Type B pancreatic cell (in vitro differentiated cells): ENCODE measurements around the gene SPDYC. TPM values are rescaled to one million over a fixed set of nuclear protein-coding genes. Genes with fewer than 3 reads are reported as not detected.

ENCODE experiments used
- DNase-seq: peaks from one replicate; pipeline ENCODE4 v3.0.0; 2021; ENCODE audit warnings: mixed read lengths; ENCODE audit not compliant: unreplicated experiment; ENCODE audit errors: extremely low spot score
- H3K27ac Mint-ChIP-seq: 2 replicates; pipeline ENCODE4 v1.8.0; 2021; ENCODE audit warnings: mild to moderate bottlenecking, mixed read lengths
- H3K27me3 Mint-ChIP-seq: 2 replicates; pipeline ENCODE4 v1.8.0; 2021; ENCODE audit warnings: mixed read lengths
- H3K36me3 Mint-ChIP-seq: 2 replicates; pipeline ENCODE4 v1.8.0; 2021; ENCODE audit warnings: mixed read lengths
- H3K4me1 Mint-ChIP-seq: one replicate; pipeline ENCODE4 v1.8.0; 2021; ENCODE audit warnings: mixed read lengths; ENCODE audit not compliant: unreplicated experiment
- H3K4me3 Mint-ChIP-seq: 2 replicates; pipeline ENCODE4 v1.8.0; 2021; ENCODE audit warnings: mild to moderate bottlenecking, mixed read lengths
- H3K9me3 Mint-ChIP-seq: 2 replicates; pipeline ENCODE4 v1.8.0; 2021; ENCODE audit warnings: mixed read lengths
- long read RNA-seq: library from polyadenylated mRNA; unstranded; transcript quantifications from one replicate; pipeline ENCODE4 v2.0.0, GENCODE V29; 2020
- total RNA-seq: library from RNA; stranded (reverse); gene quantifications from 2 replicates; pipeline ENCODE4 v1.2.1, GENCODE V29; 2021; ENCODE audit warnings: low replicate concordance
- TF ChIP-seq, protein P1 (sequence below): fragments of 200-600 bp; sonication (generic); conservative IDR thresholded peaks from 2 replicates; pipeline ENCODE4 v1.5.0; 2021; ENCODE audit warnings: antibody characterized with exemption, mild to moderate bottlenecking

SPDYC gene, protein sequence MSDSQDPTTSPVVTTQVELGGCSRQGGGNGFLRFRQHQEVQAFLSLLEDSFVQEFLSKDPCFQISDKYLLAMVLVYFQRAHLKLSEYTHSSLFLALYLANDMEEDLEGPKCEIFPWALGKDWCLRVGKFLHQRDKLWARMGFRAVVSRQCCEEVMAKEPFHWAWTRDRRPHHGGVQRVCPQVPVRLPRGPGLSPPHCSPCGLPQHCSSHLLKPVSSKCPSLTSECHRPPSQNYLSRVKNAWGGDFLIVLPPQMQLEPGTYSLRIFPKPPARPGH
- total RNA-seq: not detected in 2 replicates
- long read RNA-seq: 0 reads

DNA sequence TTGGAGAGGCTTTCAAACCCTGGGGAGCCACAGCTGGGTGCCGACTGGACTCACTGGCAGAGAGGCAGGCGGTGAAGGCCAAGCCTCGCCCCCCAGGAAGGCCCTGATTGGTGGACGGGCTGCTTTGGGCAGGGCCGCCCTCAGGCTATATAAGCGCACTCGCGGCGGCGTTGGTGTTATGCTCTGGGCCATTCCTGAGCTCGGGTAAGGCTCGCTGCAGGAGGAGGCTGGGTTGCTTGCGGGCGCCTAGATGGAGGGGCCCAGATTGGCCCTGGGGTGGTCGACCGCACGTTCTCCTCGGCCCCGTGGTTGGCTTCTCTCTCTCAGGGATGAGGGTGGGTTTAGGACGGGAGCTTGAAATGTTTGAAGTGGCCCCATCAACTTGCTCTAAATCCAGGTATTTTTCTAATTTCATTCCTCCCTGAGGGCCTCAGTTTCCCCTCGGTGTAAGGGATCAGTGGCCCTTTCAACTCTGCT, at the start of gene SPDYC:
Gene SPDYC (plus strand): TSS at position 176 of the 477 bp plus-strand sequence. CDS start 1,125 bp downstream, outside the sequence.
- Mint-ChIP-seq H3K9me3 (no peaks in the 10 kb centered on the region), H3K36me3 (no peaks in the 10 kb centered on the region), H3K4me3 (no peak within 1 kb of the TSS), H3K4me1 (no peaks in the 10 kb centered on the region), H3K27ac (no peak within 1 kb of the TSS), H3K27me3 (no peaks in the 10 kb centered on the region)
- TF ChIP-seq, protein P1, sequence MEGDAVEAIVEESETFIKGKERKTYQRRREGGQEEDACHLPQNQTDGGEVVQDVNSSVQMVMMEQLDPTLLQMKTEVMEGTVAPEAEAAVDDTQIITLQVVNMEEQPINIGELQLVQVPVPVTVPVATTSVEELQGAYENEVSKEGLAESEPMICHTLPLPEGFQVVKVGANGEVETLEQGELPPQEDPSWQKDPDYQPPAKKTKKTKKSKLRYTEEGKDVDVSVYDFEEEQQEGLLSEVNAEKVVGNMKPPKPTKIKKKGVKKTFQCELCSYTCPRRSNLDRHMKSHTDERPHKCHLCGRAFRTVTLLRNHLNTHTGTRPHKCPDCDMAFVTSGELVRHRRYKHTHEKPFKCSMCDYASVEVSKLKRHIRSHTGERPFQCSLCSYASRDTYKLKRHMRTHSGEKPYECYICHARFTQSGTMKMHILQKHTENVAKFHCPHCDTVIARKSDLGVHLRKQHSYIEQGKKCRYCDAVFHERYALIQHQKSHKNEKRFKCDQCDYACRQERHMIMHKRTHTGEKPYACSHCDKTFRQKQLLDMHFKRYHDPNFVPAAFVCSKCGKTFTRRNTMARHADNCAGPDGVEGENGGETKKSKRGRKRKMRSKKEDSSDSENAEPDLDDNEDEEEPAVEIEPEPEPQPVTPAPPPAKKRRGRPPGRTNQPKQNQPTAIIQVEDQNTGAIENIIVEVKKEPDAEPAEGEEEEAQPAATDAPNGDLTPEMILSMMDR: no peak
- no peak for DNase-seq

DNA sequence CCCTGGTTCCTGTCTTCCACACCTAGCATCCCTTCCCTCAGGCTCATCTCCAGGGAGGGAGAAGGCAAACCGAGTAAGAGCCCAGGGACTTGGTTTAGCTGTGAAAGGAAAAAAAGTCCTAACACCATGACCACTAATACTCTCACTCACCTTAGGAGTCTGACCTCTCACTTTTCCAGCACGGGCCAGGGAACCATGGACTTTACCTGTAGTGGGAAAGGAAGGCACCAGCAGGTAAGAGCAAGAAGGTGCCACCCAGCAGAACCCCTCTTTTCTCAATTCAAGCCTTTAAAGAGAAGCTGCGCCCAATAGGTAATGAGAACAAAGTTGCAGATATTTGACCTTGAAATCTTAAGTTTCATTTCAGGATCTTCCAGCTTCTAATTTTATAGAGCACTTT, 49.2 kb upstream of the SPDYC start:
- Mint-ChIP-seq H3K27me3 (no peaks in the 10 kb centered on the region), H3K27ac (peak overlapping the region; percentile 99)
- TF ChIP-seq, protein P1: no peak

DNA sequence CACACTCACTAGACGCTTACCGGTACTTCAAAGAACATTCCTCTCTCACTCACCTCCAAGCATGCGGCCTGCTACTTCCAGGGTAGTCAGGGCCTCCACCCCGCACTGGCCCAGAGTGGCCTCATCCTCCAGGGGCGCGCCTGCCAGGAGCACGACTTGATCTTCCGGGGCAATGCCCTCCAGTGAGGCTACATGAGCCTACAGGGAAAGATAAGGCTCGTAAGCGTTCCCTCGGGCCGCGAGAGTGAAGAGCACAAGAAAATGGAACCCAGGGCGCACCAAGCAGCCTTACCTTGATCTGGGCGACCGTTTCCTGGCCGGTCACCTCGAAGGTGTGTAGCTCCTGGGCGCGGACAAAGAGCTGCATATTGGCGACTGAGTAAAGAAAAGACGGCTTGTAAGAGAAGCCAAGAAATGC, 48.6 kb upstream of the SPDYC start:
- peaks cover 16% of the 10 kb centered on the region for H3K4me1 Mint-ChIP-seq
- TF ChIP-seq, protein P1: no peak
- H3K27me3 Mint-ChIP-seq: no peaks in the 10 kb centered on the region
- no peaks in the 10 kb centered on the region for H3K9me3 Mint-ChIP-seq
- H3K27ac Mint-ChIP-seq: peak overlapping the region; percentile 99
- peaks cover 21% of the 10 kb centered on the region for H3K36me3 Mint-ChIP-seq
- peak overlapping the region; percentile 100 for H3K4me3 Mint-ChIP-seq
- DNase-seq: no peak

More for the DNA sequence above, 49.2 kb upstream of the SPDYC start:
- Mint-ChIP-seq H3K4me1 (peaks cover 16% of the 10 kb centered on the region), H3K9me3 (no peaks in the 10 kb centered on the region), H3K36me3 (peaks cover 21% of the 10 kb centered on the region), H3K4me3 (peak overlapping the region; percentile 100)
- no peak for DNase-seq

DNA sequence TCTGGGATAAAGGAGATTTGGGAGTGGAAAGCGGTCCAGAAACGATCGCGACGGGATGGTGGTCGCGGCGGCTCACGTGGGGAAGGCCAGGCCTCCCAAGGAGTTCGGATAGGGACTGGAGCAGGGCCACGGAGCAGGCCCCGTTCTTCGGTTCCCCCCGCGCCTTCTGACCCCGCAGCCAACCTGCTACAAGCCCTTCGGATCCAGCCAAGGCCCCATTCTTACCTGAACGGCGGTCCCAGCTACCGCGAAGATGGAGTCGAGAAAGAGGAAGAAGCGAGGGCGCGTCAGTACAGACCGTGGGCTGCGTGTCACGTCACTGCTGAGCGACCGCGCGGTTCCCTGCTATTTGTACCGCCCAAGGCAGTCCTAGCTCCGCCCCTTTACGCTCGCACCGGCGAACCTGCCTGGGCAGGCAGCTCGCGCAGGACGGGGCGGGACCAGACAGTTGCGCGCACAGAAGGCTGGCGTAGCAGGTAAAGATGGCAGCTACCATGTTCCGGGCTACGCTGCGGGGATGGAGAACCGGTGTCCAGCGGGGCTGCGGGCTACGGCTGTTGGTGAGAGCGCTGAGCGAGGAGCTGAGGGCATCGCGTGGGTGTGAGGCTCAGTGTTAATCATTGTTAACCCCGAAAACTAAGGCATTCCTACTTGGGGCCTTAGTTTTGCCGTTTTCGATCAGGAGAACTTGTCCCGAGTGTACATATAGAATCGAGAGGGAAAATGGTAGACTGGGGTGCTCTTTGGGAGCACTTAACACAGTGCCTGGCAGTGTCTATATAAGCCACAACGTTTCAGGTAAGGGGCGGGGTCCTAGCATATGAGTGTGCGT, 48.0 kb upstream of the SPDYC start, which contains the start of the genes FAU and MRPL49:
Gene FAU (minus strand): TSS at position 270 of the 832 bp plus-strand sequence. CDS start 321 bp downstream, outside the sequence.
Gene MRPL49 (plus strand): TSS at position 457 of the 832 bp plus-strand sequence. CDS start 26 bp downstream, at position 483.
- peak; percentile 98 for DNase-seq
- H3K4me1 Mint-ChIP-seq: peaks cover 16% of the 10 kb centered on the region
- TF ChIP-seq, protein P1: no peak
- no peaks in the 10 kb centered on the region for H3K27me3 Mint-ChIP-seq
- peaks cover 21% of the 10 kb centered on the region for H3K36me3 Mint-ChIP-seq
- H3K27ac Mint-ChIP-seq: peak within 1 kb of the TSS; percentile 99
- H3K9me3 Mint-ChIP-seq: no peaks in the 10 kb centered on the region
- peak within 1 kb of the TSS; percentile 100 for H3K4me3 Mint-ChIP-seq

DNA sequence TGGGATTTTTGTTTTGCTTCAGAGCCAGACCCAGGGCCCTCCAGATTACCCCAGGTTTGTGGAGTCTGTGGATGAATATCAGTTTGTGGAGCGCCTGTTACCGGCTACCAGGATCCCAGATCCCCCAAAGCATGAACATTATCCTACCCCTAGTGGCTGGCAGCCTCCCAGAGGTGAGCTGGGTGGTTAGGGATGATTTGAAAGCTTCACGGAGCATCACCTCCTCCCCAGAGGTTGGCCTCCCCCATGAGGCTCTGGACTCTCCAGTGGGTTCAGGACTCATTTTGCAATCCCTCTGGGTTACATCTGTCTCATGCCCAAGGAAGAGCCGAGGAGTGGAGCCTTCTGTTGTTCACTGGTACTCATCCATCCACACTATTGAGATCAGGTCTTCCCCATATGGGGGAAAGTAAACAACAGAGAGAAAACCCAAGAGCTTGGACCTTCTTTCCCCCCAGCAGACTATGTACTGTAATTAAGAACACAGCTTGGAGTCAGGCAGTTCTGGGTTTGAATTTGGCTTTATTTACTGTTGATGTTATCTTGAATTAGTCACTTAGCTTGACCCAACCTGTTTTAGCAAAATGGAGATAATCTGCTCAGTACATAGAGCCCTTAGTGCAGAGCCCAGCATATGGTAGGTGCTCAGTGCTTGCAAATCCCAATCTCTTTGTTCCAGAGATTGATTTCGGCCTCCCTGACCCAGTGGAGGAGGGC, 45.4 kb upstream of the SPDYC start:
- TF ChIP-seq, protein P1: no peak
- peak overlapping the region; percentile 49 for H3K4me3 Mint-ChIP-seq
- peaks cover 12% of the 10 kb centered on the region for H3K4me1 Mint-ChIP-seq
- H3K27me3 Mint-ChIP-seq: no peaks in the 10 kb centered on the region
- peak overlapping the region; percentile 14 for H3K27ac Mint-ChIP-seq
- H3K36me3 Mint-ChIP-seq: peaks cover 12% of the 10 kb centered on the region
- DNase-seq: no peak
- H3K9me3 Mint-ChIP-seq: no peaks in the 10 kb centered on the region
